Measurements from ENCODE around the gene ATP6V1B1. TPM values are rescaled to one million over a fixed set of nuclear protein-coding genes. Genes with fewer than 3 reads are reported as not detected.

The ATP6V1B1 gene
- total and polyA plus RNA-seq, 2 of the 13 experiments (the other 11 are each of a cell fraction or from before 2014, with no cell fraction given), result 0.58 to 1.6 TPM

DNA sequence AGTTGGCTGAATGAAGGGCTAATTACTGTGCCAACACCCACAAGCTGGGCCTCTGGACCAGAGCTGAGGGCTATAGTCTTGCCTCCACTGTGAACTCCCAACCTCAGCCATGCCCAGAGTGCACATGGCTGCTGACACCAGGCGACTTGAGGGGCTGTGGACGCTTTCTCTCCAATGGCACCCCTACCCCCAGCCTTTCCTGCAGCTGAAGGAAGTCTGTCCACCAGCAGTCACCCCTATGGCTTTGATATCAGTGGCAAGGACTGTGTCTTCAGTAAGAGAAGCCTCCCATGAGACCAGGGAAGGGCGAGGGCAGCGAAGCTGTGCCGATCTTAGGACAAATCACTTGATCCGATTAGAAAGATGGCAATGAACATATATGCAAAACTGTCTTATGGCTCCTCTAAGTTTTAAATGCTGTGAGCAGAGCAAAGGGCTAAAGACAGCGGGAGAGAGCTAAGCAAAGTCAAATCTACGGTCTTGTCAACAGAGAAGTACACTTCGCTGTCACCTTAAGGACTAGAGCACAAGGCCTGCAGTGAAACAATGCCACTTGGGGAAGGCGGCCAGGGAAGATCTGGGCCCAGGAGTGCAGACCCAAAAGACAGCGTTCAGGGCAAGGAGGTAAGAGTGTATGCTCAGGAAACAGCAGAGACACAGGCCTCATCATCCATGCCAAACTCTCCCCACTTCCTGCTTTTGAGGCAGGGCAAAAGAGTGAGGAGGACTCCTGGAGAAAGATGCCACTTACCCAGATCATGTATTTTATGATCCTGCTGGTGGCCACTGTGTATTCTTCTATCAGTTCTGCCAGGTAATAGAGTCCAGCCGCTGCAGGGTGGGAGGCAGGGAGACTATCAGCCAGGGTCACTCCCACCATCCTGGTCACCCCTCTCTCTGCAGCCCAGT lies 57.5 kb downstream of the ATP6V1B1 start:
- FAIRE-seq (no peak), DNase-seq (ENCODE audit: low spot score) (no peak), ATAC-seq (no peak)
- TF ChIP-seq ZNF75D (CRISPR knock-in tag; IDR thresholded peaks at IDR 0.05; ENCODE audit: borderline replicate concordance) (no peak), ZNF225 (CRISPR knock-in tag; IDR thresholded peaks at IDR 0.05) (0 out of 2 replicates have a peak, but pooled peaks have one; percentile 30)
- no peak overlapping the region for H2AFZ ChIP-seq (ENCODE audit: low read length)
- ChIA-PET CTCF (ENCODE audit: low intra/inter-chr PET ratio, low total read pairs) (no interaction called here), POLR2A (no interaction called here)
- H3K79me2 ChIP-seq (ENCODE audit: insufficient read depth, low read length), result peaks cover 19% of the 10 kb centered on the region
- H3K36me3 ChIP-seq (replicated peaks in 1 of 2; ENCODE audit: control insufficient read depth in 1 of 2, insufficient read depth in 2 of 2, low read length in 2 of 2), result peaks cover 25 to 35% of the 10 kb centered on the region in 2 experiments
- BruUV-seq (replicated peaks), result TSS peak; percentile 50
- peak overlapping the region; percentile 97 for H3K4me2 ChIP-seq (ENCODE audit: low read depth, low read length)
- no peaks in the 10 kb centered on the region; a peak in 1 of 5 replicates for H3K27me3 ChIP-seq (ENCODE audit: control insufficient read depth in 1 of 2, insufficient read depth in 2 of 2, low read length in 2 of 2)
- H3K27ac ChIP-seq (ENCODE audit: extremely low read length, insufficient read depth, low read length), result no peak overlapping the region
- H3K4me1 ChIP-seq (ENCODE audit: insufficient read depth, low read length), result peaks cover 32% of the 10 kb centered on the region
- peaks cover 8% of the 10 kb centered on the region for H4K20me1 ChIP-seq (ENCODE audit: insufficient read depth, low read length)
- WGBS (ENCODE audit: low lambda C conversion rate), result 90% methylated on average over 12 of the region's 12 CpGs
- peak overlapping the region; percentile 65 to 96 (median 86) for H3K4me3 ChIP-seq (replicated peaks in 1 of 3; ENCODE audit: insufficient read depth in 1 of 3, low read depth in 2 of 3, low read length in 3 of 3)
- intact Hi-C loops (cut with micrococcal nuclease; ENCODE audit: unreplicated experiment) (no loop called here), in situ Hi-C loops (cut with HindIII; ENCODE audit: extremely low pct_ligation_motif_present, low pct_unique_long_range_greater_than_20kb) (no loop called here)
- H3K9me3 ChIP-seq (ENCODE audit: low read length), result no peaks in the 10 kb centered on the region
- peak overlapping the region; percentile 92 for H3K9ac ChIP-seq (ENCODE audit: insufficient read depth, low read depth, low read length)

DNA sequence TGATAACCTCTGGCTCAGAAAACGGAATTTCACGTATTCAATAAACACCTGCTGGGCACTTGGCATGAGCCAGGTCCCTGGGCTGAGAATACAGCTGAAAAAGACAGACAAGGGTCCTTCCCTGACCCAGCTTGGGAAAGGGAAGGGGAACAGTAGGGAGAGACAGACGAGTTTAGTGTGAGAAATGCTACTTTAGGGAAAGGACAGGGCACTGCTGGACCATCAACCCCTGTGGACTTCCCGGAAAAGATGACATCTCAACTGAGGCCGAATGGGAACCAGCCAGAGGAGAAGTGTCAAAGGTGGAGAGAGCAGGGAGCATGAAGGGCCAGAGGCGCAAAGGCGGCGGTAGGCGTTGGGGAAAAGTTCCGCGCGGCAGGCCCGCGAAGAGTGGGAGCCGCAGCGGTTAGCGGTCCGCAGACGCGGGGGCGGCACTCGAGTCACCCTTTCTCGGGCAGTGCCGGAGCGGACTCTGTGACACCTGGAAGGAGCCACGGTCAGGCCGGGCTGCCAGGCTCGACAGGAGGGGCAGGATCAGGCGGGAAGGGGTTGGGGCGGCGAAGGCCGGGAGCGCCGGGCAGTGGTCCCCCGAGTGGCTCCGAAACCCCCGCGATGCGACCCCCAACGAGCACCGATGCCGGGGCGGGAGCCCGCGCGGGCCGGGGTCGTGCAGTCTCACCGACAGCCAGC lies 58.5 kb downstream of the ATP6V1B1 start:
- ATAC-seq (peak; percentile 17), DNase-seq (ENCODE audit: low spot score) (no peak), FAIRE-seq (no peak)
- peak overlapping the region; percentile 97 for H3K4me2 ChIP-seq (ENCODE audit: low read depth, low read length)
- in situ Hi-C loops (cut with HindIII; ENCODE audit: extremely low pct_ligation_motif_present, low pct_unique_long_range_greater_than_20kb), result no loop called here
- BruUV-seq (replicated peaks), result no TSS peak
- 2% methylated on average over 15 of the region's 49 CpGs for WGBS (ENCODE audit: low lambda C conversion rate)
- intact Hi-C loops (cut with micrococcal nuclease; ENCODE audit: unreplicated experiment), result no loop called here
- H3K79me2 ChIP-seq (ENCODE audit: insufficient read depth, low read length), result peaks cover 19% of the 10 kb centered on the region
- peak overlapping the region; percentile 65 to 96 (median 86) for H3K4me3 ChIP-seq (replicated peaks in 1 of 3; ENCODE audit: insufficient read depth in 1 of 3, low read depth in 2 of 3, low read length in 3 of 3)
- POLR2A ChIA-PET, result interaction anchor here (1.0 to 1.1 kb wide), 2 partner anchors 16 to 74 kb away, joined by 3 to 4 read pairs; partner anchors contain the start of genes ANKRD53 and NAGK
- H3K4me1 ChIP-seq (ENCODE audit: insufficient read depth, low read length), result peaks cover 41% of the 10 kb centered on the region
- H4K20me1 ChIP-seq (ENCODE audit: insufficient read depth, low read length), result peaks cover 8% of the 10 kb centered on the region
- no peak overlapping the region for H2AFZ ChIP-seq (ENCODE audit: low read length)
- H3K9me3 ChIP-seq (ENCODE audit: low read length), result no peaks in the 10 kb centered on the region
- peak overlapping the region; percentile 92 for H3K9ac ChIP-seq (ENCODE audit: insufficient read depth, low read depth, low read length)
- peak overlapping the region; percentile 61 for H3K27ac ChIP-seq (ENCODE audit: extremely low read length, insufficient read depth, low read length)
- CTCF ChIA-PET (ENCODE audit: low intra/inter-chr PET ratio, low total read pairs), result no interaction called here
- peaks cover 16 to 25% of the 10 kb centered on the region in 2 experiments for H3K36me3 ChIP-seq (replicated peaks in 1 of 2; ENCODE audit: control insufficient read depth in 1 of 2, insufficient read depth in 2 of 2, low read length in 2 of 2)
- no peaks in the 10 kb centered on the region; a peak in 1 of 5 replicates for H3K27me3 ChIP-seq (ENCODE audit: control insufficient read depth in 1 of 2, insufficient read depth in 2 of 2, low read length in 2 of 2)
- TF ChIP-seq, protein P1, sequence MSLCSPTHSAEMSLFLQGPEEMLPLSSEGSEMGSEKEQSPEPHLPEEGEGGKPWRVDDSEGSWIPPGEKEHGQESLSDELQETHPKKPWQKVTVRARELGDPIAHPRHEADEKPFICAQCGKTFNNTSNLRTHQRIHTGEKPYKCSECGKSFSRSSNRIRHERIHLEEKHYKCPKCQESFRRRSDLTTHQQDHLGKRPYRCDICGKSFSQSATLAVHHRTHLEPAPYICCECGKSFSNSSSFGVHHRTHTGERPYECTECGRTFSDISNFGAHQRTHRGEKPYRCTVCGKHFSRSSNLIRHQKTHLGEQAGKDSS (CRISPR knock-in tag; IDR thresholded peaks at IDR 0.05; ENCODE audit: borderline replicate concordance, low read depth), result 0 out of 2 replicates have a peak, but pooled peaks have one; percentile 5
- TF ChIP-seq ZBTB3 (CRISPR knock-in tag; IDR thresholded peaks at IDR 0.05; ENCODE audit: borderline replicate concordance, low read depth) (no peak), IRX3 (CRISPR knock-in tag; IDR thresholded peaks at IDR 0.05; ENCODE audit: borderline replicate concordance, low read depth) (no peak), RAD51 (IDR thresholded peaks at IDR 0.05; ENCODE audit: borderline replicate concordance) (no peak), MTA1 (CRISPR knock-in tag; IDR thresholded peaks at IDR 0.05; ENCODE audit: borderline replicate concordance) (peak; percentile 61; the same call in 1 of the 2 replicates), ZBTB7B (CRISPR knock-in tag; IDR thresholded peaks at IDR 0.05) (peak; percentile 9; the same call in 1 of the 2 replicates), MBNL3 (CRISPR knock-in tag; conservative IDR thresholded peaks at IDR 0.05) (no peak), KMT2A (CRISPR knock-in tag; IDR thresholded peaks at IDR 0.05) (peak; percentile 25; the same call in 1 of the 2 replicates), NCOR1 (IDR thresholded peaks at IDR 0.05; ENCODE audit: borderline replicate concordance, low read length) (no peak), SRSF9 (IDR thresholded peaks at IDR 0.05; ENCODE audit: borderline replicate concordance, insufficient read depth, low read depth, low read length, poor library complexity, severe bottlenecking) (no peak)
- TF ChIP-seq, protein P2, sequence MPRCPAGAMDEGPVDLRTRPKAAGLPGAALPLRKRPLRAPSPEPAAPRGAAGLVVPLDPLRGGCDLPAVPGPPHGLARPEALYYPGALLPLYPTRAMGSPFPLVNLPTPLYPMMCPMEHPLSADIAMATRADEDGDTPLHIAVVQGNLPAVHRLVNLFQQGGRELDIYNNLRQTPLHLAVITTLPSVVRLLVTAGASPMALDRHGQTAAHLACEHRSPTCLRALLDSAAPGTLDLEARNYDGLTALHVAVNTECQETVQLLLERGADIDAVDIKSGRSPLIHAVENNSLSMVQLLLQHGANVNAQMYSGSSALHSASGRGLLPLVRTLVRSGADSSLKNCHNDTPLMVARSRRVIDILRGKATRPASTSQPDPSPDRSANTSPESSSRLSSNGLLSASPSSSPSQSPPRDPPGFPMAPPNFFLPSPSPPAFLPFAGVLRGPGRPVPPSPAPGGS (CRISPR knock-in tag; IDR thresholded peaks at IDR 0.05), result no peak

Data from HepG2 (cell line).